Erythroblast (primary cell): ENCODE measurements around the gene RP2.

Experiments
- GATA1 ChIP-seq: IDR thresholded peaks from 2 replicates; pipeline ENCODE4 v1.6.1; 2011; ENCODE audit warnings: low read depth, mild to moderate bottlenecking, control low read depth, low read length, moderate library complexity
- POLR2A ChIP-seq: IDR thresholded peaks from 2 replicates; pipeline ENCODE4 v1.6.1; 2011; ENCODE audit warnings: mild to moderate bottlenecking, low read length

DNA sequence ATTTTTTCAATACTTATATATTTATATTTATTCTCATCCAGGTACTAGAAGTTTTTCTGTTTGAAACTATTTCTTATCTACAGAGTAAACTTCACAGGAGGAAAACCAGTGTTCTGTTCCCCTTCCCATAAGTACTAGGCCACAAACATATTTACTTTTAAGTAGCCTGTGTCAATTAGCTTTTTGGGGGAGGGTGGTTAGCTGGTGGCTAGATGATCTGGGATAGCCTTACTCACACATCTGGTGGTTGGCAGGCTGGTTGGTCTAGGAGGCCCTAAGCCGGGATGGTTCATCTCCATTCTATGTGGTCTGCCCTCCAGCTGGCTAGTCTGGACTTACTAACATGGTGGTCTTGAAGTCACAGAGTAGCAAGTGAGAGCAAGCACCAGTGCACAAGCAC lies 81.6 kb downstream of the RP2 start:
- TF ChIP-seq POLR2A (no peak), GATA1 (no peak)
